ENCODE data around the gene RAB4B. TPM values are rescaled to one million over a fixed set of nuclear protein-coding genes. Genes with fewer than 3 reads are reported as not detected.

Gene RAB4B
- total RNA-seq, 2 experiments from 2014 or later, result 37.1 to 51.3 TPM

DNA sequence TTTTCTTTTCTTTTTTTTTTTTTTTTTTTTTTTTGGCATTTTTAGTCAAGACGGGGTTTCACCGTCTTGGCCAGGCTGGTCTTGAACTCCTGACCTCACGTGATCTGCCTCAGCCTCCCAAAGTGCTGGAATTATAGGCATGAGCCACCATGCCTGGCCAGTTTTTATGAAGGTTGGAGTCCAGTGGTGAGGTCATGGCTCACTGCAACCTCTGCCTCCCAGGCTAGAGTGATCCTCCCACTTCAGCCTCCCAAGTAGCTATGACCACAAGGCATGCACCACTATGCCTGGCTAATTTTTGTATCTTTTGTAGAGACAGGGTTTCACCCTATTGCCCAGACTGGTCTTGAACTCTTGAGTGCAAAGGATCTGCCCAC lies 22.8 kb upstream of the RAB4B start:
- Histone ChIP-seq H3K36me3 (ENCODE audit: insufficient read depth, low read length) (peaks cover 84% of the 10 kb centered on the region), H3K4me3 (ENCODE audit: low read depth, low read length, poor library complexity, severe bottlenecking) (peak overlapping the region; percentile 80), H2AFZ (ENCODE audit: low read length) (no peak overlapping the region), H3K27ac (ENCODE audit: low read depth, low read length, poor library complexity, severe bottlenecking) (peak overlapping the region; percentile 1), H3K9me3 (ENCODE audit: low read length) (no peaks in the 10 kb centered on the region), H3K4me1 (ENCODE audit: insufficient read depth, low read length, poor library complexity, severe bottlenecking) (peaks cover 35% of the 10 kb centered on the region), H3K79me2 (ENCODE audit: insufficient read depth, low read depth, low read length) (peaks cover 85% of the 10 kb centered on the region), H3K4me2 (ENCODE audit: low read length) (peak overlapping the region; percentile 98), H4K20me1 (ENCODE audit: insufficient read depth, low read length) (peaks cover 25% of the 10 kb centered on the region), H3K9me2 (ENCODE audit: insufficient read depth, low read length) (no peaks in the 10 kb centered on the region)
- intact Hi-C loops (cut with micrococcal nuclease; ENCODE audit: unreplicated experiment), result no loop called here
- DNase-seq (ENCODE audit: low spot score), result no peak
- ChIA-PET POLR2A (interaction anchor here (0.5 to 4.3 kb wide), 2 partner anchors 23 to 135 kb away, joined by 3 to 31 read pairs; partner anchors contain the start of gene RAB4B), CTCF (ENCODE audit: unreplicated experiment) (no interaction called here)
- BruUV-seq (replicated peaks), result no TSS peak
- TF ChIP-seq, protein P1, sequence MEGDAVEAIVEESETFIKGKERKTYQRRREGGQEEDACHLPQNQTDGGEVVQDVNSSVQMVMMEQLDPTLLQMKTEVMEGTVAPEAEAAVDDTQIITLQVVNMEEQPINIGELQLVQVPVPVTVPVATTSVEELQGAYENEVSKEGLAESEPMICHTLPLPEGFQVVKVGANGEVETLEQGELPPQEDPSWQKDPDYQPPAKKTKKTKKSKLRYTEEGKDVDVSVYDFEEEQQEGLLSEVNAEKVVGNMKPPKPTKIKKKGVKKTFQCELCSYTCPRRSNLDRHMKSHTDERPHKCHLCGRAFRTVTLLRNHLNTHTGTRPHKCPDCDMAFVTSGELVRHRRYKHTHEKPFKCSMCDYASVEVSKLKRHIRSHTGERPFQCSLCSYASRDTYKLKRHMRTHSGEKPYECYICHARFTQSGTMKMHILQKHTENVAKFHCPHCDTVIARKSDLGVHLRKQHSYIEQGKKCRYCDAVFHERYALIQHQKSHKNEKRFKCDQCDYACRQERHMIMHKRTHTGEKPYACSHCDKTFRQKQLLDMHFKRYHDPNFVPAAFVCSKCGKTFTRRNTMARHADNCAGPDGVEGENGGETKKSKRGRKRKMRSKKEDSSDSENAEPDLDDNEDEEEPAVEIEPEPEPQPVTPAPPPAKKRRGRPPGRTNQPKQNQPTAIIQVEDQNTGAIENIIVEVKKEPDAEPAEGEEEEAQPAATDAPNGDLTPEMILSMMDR (conservative IDR thresholded peaks at IDR 0.05; ENCODE audit: low read length), result no peak
- no peak for TF ChIP-seq EZH2phosphoT487 (IDR thresholded peaks at IDR 0.05; ENCODE audit: borderline replicate concordance, low read depth, low read length)

DNA sequence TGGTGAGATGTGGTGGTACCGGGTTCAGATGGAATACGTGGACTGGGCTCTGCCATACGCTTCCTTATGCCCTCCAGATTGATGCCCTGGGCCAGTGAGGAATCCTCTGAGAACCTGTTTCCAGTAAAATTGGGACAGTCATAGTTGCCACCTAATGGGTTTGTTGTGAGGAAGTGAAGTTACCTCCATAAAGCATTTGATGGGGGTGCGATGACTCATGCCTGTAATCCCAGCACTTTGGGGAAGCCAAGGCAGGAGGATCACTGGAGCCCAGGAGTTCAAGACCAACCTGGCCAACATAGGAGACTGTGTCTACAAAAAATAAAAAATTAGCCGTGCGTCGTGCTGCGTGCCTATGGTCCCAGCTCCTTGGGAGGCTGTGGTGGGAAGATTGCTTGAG lies 22.3 kb upstream of the RAB4B start:
- BruUV-seq (replicated peaks), result no TSS peak

More for the DNA sequence above, 22.3 kb upstream of the RAB4B start:
- Histone ChIP-seq H3K4me3 (ENCODE audit: low read depth, low read length, poor library complexity, severe bottlenecking) (peak overlapping the region; percentile 80), H2AFZ (ENCODE audit: low read length) (no peak overlapping the region), H3K9me3 (ENCODE audit: low read length) (no peaks in the 10 kb centered on the region), H3K79me2 (ENCODE audit: insufficient read depth, low read depth, low read length) (peaks cover 88% of the 10 kb centered on the region), H4K20me1 (ENCODE audit: insufficient read depth, low read length) (peaks cover 25% of the 10 kb centered on the region), H3K4me1 (ENCODE audit: insufficient read depth, low read length, poor library complexity, severe bottlenecking) (peaks cover 35% of the 10 kb centered on the region), H3K9me2 (ENCODE audit: insufficient read depth, low read length) (no peaks in the 10 kb centered on the region), H3K4me2 (ENCODE audit: low read length) (peak overlapping the region; percentile 98), H3K27ac (ENCODE audit: low read depth, low read length, poor library complexity, severe bottlenecking) (no peak overlapping the region), H3K36me3 (ENCODE audit: insufficient read depth, low read length) (peaks cover 89% of the 10 kb centered on the region)
- ChIA-PET POLR2A (interaction anchor here (4.3 kb wide), 1 partner anchor 23 kb away, joined by 31 read pairs; the partner anchor contains the start of gene RAB4B), CTCF (ENCODE audit: unreplicated experiment) (no interaction called here)
- DNase-seq (ENCODE audit: low spot score), result no peak
- no peak for TF ChIP-seq EZH2phosphoT487 (IDR thresholded peaks at IDR 0.05; ENCODE audit: borderline replicate concordance, low read depth, low read length)
- TF ChIP-seq, protein P1 (conservative IDR thresholded peaks at IDR 0.05; ENCODE audit: low read length), result no peak
- intact Hi-C loops (cut with micrococcal nuclease; ENCODE audit: unreplicated experiment), result no loop called here

All from OCI-LY7 (cell line).